Mucosa of stomach (tissue), 1 donor: ENCODE measurements around the gene TMEM163.

Experiments
- H3K27me3 ChIP-seq: one replicate; pipeline ENCODE4 v1.7.0; 2013; ENCODE audit warnings: mild to moderate bottlenecking, low read length; ENCODE audit not compliant: control insufficient read depth, insufficient read depth
- H3K36me3 ChIP-seq: one replicate; pipeline ENCODE4 v1.7.0; 2013; ENCODE audit warnings: low read length; ENCODE audit not compliant: control insufficient read depth, insufficient read depth
- H3K4me1 ChIP-seq: one replicate; pipeline ENCODE4 v1.7.0; 2013; ENCODE audit warnings: mild to moderate bottlenecking, low read length; ENCODE audit not compliant: control insufficient read depth, insufficient read depth
- H3K4me3 ChIP-seq: one replicate; pipeline ENCODE4 v1.7.0; 2013; ENCODE audit warnings: low read length
- H3K9ac ChIP-seq: one replicate; pipeline ENCODE4 v1.7.0; 2013; ENCODE audit warnings: mild to moderate bottlenecking, low read length, moderate library complexity
- H3K9me3 ChIP-seq: one replicate; pipeline ENCODE4 v1.7.0; 2013; ENCODE audit warnings: mild to moderate bottlenecking, low read length, moderate library complexity; ENCODE audit not compliant: control insufficient read depth
- donor health status: Pancreatic carcinoma.

TMEM163 gene

GRCh38 chr2:134440336-134440909 lies 278.4 kb downstream of the TMEM163 start:
- Histone ChIP-seq H3K4me1 (peaks cover 12% of the 10 kb centered on the region), H3K36me3 (no peaks in the 10 kb centered on the region)

GRCh38 chr2:134438371-134438770 lies 280.4 kb downstream of the TMEM163 start:
- H3K4me1 ChIP-seq: peaks cover 33% of the 10 kb centered on the region
- H3K9me3 ChIP-seq: no peaks in the 10 kb centered on the region
- H3K36me3 ChIP-seq: no peaks in the 10 kb centered on the region
- no peak overlapping the region for H3K9ac ChIP-seq
- no peak overlapping the region for H3K4me3 ChIP-seq
- no peaks in the 10 kb centered on the region for H3K27me3 ChIP-seq

More at GRCh38 chr2:134440336-134440909, 278.4 kb downstream of the TMEM163 start:
- Histone ChIP-seq H3K9ac (no peak overlapping the region), H3K9me3 (no peaks in the 10 kb centered on the region), H3K4me3 (no peak overlapping the region), H3K27me3 (no peaks in the 10 kb centered on the region)

DNA sequence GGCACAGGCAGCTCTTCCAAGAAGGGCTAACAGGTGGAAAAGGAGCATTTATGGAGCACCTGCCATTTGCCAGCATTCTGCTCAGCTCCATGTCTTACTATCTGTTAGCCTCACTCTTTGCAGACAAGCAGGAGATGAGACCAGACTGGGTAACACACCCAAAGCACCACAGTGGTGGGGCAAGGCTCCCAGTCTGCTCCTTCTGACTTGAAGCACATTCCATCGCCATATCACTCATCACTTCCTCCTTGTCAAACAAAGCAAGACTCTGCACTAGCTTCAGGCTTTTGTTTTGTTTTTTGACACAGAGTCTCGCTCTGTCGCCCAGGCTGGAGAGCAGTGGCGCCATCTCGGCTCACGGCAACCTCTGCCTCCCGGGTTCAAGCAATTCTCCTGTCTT lies 282.1 kb downstream of the TMEM163 start:
- Histone ChIP-seq H3K4me3 (no peak overlapping the region), H3K4me1 (peaks cover 50% of the 10 kb centered on the region), H3K36me3 (no peaks in the 10 kb centered on the region), H3K9me3 (no peaks in the 10 kb centered on the region), H3K9ac (no peak overlapping the region), H3K27me3 (no peaks in the 10 kb centered on the region)

GRCh38 chr2:134435936-134436335 lies 282.9 kb downstream of the TMEM163 start:
- no peaks in the 10 kb centered on the region for H3K36me3 ChIP-seq
- H3K9ac ChIP-seq: no peak overlapping the region
- no peaks in the 10 kb centered on the region for H3K27me3 ChIP-seq
- H3K4me3 ChIP-seq: no peak overlapping the region
- no peaks in the 10 kb centered on the region for H3K9me3 ChIP-seq
- H3K4me1 ChIP-seq: peaks cover 57% of the 10 kb centered on the region

DNA sequence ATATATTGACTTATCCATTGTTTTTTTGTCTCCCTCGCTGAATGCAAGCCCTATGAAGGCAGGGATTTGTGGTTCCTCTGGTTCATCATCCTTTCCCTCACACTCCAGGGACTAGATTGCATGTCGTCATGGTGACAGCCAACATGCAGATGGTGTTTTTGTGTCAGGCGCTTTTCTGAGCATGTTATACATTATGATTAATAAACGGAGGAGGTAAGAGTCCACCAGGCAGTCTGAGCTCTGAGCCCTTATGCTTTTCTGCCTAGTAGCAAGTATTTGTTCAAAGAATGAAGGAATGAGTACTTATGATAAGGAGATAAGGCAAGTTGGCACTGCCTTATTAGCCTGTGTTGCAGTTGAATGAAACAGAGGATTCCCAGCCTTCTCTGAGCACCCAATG lies 283.3 kb downstream of the TMEM163 start:
- Histone ChIP-seq H3K9me3 (no peaks in the 10 kb centered on the region), H3K4me3 (no peak overlapping the region), H3K9ac (no peak overlapping the region), H3K27me3 (no peaks in the 10 kb centered on the region), H3K4me1 (peaks cover 62% of the 10 kb centered on the region), H3K36me3 (no peaks in the 10 kb centered on the region)

DNA sequence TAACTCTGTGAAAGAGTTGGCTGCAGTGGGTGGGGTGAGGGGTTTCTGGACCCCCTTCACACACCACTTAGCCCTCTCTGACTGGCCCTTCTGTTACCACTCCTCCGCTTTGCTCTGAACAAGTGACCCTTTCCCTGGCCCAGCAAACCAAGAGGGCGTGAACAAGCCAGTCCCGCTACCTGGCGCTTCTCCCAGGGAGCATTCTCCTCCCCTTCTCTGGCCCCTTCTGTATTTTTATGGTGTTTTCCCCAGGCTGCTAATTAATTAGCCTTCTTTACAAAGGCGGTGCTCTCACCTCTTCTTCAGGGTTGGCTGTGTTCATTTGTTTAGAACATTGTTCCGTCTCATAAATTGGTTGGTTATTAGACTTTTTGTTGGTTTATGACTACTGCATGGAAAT lies 284.8 kb downstream of the TMEM163 start:
- H3K9ac ChIP-seq: no peak overlapping the region
- no peaks in the 10 kb centered on the region for H3K36me3 ChIP-seq

GRCh38 chr2:134433469-134433868 lies 285.3 kb downstream of the TMEM163 start:
- H3K9me3 ChIP-seq: no peaks in the 10 kb centered on the region
- peaks cover under 1% of the 10 kb centered on the region for H3K36me3 ChIP-seq
- no peak overlapping the region for H3K9ac ChIP-seq
- no peak overlapping the region for H3K4me3 ChIP-seq
- no peaks in the 10 kb centered on the region for H3K27me3 ChIP-seq
- H3K4me1 ChIP-seq: peaks cover 67% of the 10 kb centered on the region

More for the DNA sequence above, 284.8 kb downstream of the TMEM163 start:
- H3K27me3 ChIP-seq: no peaks in the 10 kb centered on the region
- H3K4me3 ChIP-seq: no peak overlapping the region
- H3K4me1 ChIP-seq: peaks cover 67% of the 10 kb centered on the region
- no peaks in the 10 kb centered on the region for H3K9me3 ChIP-seq

DNA sequence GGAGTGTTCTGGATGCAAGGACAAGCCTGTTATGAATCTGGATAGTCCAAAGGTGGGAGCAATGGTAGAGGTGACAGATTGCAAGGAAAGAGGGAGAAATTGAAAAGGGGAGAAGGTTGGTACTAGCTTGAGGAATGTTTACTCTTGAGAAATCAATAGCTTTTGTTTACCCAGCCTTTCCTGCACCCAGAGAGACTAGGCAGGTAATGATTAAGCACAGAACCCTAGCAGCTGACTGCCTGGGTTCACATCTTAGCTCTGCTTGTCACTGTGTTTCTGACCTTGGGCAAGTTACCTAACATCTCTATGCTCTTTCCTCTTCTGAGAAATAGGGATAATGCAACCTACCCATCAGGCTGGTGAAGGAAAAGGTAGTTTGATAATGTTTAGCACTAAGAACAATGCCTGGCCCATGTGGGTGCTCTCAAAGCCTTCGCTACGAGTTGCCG lies 286.3 kb downstream of the TMEM163 start:
- peaks cover 67% of the 10 kb centered on the region for H3K4me1 ChIP-seq
- H3K9ac ChIP-seq: no peak overlapping the region
- no peak overlapping the region for H3K4me3 ChIP-seq
- H3K27me3 ChIP-seq: no peaks in the 10 kb centered on the region
- H3K9me3 ChIP-seq: no peaks in the 10 kb centered on the region
- peaks cover 8% of the 10 kb centered on the region for H3K36me3 ChIP-seq

DNA sequence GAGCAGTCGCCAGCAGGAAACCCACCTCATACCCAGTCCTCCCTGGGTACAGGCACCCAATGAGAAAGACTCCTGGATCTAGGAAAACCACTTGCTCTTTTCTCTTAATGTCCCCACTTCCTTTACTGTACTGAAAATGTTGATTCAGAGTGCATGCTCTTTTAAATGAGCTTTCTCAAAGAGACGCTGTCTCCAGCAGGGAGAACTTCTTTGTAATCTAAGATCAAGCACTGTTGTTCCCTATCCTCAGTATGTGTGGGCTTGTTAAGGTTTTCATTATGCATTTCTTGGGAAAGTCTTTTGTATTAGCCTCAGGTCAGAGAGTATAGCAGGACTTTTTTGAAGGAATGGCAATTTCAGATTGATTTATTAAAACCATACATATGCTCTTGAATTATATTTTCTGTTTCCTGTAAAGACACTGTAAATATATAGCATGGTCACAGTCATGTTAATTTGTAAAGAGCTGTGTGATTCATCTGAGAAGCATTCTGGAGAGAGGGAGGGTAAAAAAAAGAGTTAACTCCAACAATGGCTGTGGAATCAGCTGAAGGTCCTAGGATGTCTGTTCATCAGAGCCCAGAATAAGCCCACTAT lies 286.9 kb downstream of the TMEM163 start:
- peaks cover 67% of the 10 kb centered on the region for H3K4me1 ChIP-seq
- no peaks in the 10 kb centered on the region for H3K27me3 ChIP-seq
- peaks cover 8% of the 10 kb centered on the region for H3K36me3 ChIP-seq
- no peak overlapping the region for H3K9ac ChIP-seq
- H3K9me3 ChIP-seq: no peaks in the 10 kb centered on the region
- no peak overlapping the region for H3K4me3 ChIP-seq

DNA sequence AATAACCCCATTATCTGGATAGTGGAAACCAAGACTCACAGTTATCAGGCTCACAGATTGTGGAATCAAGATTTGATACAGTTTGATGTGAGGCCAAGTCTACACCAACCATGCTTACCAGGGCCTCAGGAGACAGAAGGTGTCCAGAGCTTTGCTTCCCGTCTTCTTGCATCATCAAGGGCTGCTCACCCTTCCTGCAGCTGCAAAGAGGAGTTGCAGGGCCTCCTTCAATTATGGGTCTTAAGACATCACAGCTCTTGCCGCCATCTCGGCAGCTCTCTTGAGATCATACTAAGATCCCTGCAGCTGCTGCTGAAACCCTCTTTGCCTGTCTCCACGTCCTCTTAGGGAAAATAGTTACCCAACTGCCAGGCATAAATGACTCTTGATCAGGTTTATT lies 288.9 kb downstream of the TMEM163 start:
- Histone ChIP-seq H3K9ac (no peak overlapping the region), H3K27me3 (no peaks in the 10 kb centered on the region), H3K9me3 (no peaks in the 10 kb centered on the region), H3K4me3 (no peak overlapping the region), H3K4me1 (peaks cover 49% of the 10 kb centered on the region), H3K36me3 (peaks cover 8% of the 10 kb centered on the region)

DNA sequence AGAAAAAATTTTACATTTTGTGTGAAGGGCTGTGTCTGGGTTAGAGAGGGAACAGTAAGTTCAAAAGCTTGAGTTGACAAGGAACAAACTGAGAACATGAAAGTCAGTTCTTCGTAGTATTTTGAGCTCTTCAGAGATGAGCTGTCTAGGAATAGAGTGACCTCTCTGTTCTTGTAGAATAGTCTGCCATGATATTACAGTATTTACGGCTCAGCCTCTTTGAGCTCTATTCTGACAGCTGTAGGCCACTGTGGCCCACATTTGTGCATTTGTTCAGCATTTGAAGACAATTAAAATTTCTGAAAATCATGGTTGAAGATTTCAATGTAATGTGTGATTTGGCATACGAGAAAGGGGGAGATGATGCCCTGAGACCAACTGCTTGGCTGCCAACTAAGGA lies 292.1 kb downstream of the TMEM163 start:
- H3K36me3 ChIP-seq: peaks cover 8% of the 10 kb centered on the region
- H3K9ac ChIP-seq: no peak overlapping the region

DNA sequence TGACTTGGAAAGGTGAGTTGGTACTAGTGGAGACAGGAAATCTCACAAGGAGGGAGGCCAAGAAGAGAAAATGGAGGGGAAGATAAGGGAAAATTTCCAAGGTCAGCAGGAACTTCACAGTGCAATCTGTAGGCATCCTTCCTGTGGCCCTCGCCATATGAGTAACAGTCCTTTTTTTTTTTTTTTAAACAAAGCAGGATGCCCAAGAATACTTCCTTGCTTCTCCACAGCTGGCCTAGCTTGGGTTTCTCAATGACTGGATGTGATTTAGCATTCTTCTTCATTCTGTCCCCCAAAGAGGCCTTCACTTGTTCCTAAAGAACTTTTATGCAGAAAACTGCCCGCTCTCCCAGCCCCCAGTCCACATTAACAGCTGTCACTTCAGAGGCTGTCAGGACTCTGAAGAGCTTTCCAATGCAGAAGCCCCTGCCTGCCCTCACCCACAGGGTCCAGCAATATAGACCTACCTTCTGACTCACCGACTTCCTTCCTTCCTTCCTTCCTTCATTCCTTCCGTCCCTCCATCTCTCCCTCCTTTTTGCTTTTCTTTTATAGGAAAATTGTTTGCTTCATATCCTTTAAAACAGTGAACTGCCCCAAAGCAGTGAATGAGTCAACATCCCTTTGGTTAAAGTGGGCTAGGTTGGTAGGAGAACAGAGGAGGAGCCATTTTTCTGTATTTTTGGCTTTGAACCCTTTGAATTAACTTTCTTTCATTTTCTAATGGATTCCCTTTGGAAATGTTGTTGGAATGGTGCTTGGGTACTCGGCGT lies 292.9 kb downstream of the TMEM163 start:
- Histone ChIP-seq H3K27me3 (no peaks in the 10 kb centered on the region), H3K4me3 (no peak overlapping the region), H3K36me3 (peaks cover 8% of the 10 kb centered on the region), H3K9ac (no peak overlapping the region), H3K4me1 (peaks cover 10% of the 10 kb centered on the region), H3K9me3 (no peaks in the 10 kb centered on the region)

More for the DNA sequence above, 292.1 kb downstream of the TMEM163 start:
- peaks cover 18% of the 10 kb centered on the region for H3K4me1 ChIP-seq
- no peaks in the 10 kb centered on the region for H3K27me3 ChIP-seq
- no peak overlapping the region for H3K4me3 ChIP-seq
- no peaks in the 10 kb centered on the region for H3K9me3 ChIP-seq
